HS-5 (cell line): Measurements from ENCODE around the gene ABCA1.

Source experiments
- DNase-seq: peaks from one replicate; pipeline ENCODE4 v3.0.0-alpha.2; 2012; ENCODE audit warnings: low read depth

Gene ABCA1

GRCh38 chr9:104748359-104749031, 179.5 kb downstream of the ABCA1 start:
- peak; percentile 20 for DNase-seq

- peak; percentile 72 for DNase-seq
These were observed 180.2 kb downstream of the ABCA1 start, which contains the start of gene NIPSNAP3A for GRCh38 chr9:104747565-104748358. NIPSNAP3A (plus strand) TSS chr9:104747683; CDS start chr9:104747793, 110 bp downstream.

GRCh38 chr9:104747245-104747564, 180.8 kb downstream of the ABCA1 start:
- no peak for DNase-seq

GRCh38 chr9:104746798-104747197, 181.2 kb downstream of the ABCA1 start:
- DNase-seq: no peak

- DNase-seq: no peak
These were observed 181.7 kb downstream of the ABCA1 start for GRCh38 chr9:104746285-104746684.

GRCh38 chr9:104745852-104746251, 182.1 kb downstream of the ABCA1 start:
- DNase-seq: no peak

- peak; percentile 50 for DNase-seq
These were observed 184.5 kb downstream of the ABCA1 start for GRCh38 chr9:104743376-104743985.

- DNase-seq: peak; percentile 59
These were observed 187.3 kb downstream of the ABCA1 start for GRCh38 chr9:104740621-104741020.

GRCh38 chr9:104738452-104738851, 189.5 kb downstream of the ABCA1 start:
- no peak for DNase-seq
